T-cell (primary cell): ENCODE data around the gene ENTREP1. TPM values are rescaled to one million over a fixed set of nuclear protein-coding genes. Genes with fewer than 3 reads are reported as not detected.
"Not testable (repeated sequence)": the region's sequence is repeated elsewhere in the genome, so short reads cannot be mapped to it uniquely, and the experiment has no call there.

ENCODE experiments used
- ATAC-seq, 4 experiments: fragments of 200-7000 bp in 3 of 4; fragments of 150-1000 bp in 1 of 4; cut with Tn5 transposase; replicated peaks in 1 of 4; 1 replicate in 3 of 4; 2 replicates in 1 of 4; pipeline ENCODE4 v1.10.0; 2021; ENCODE audit warnings: moderate library complexity in 3 of 4, mild to moderate bottlenecking in 2 of 4, moderate number of reproducible peaks in 1 of 4
- CTCF ChIA-PET, 2 donors: fragments of 300-600 bp; sonication (Branson Sonifier 250); formaldehyde crosslinking; loops; one replicate each; lab custom pipeline; 2022; ENCODE audit warnings: antibody characterized with exemption in 2 of 2; lab: Charles Lee
- POLR2A ChIA-PET, 2 donors: fragments of 300-600 bp; sonication (Branson Sonifier 250); formaldehyde crosslinking; loops; one replicate each; lab custom pipeline; 2022; ENCODE audit warnings: antibody characterized with exemption in 2 of 2; lab: Charles Lee
- DNase-seq, 35 experiments: peaks; one replicate each; pipeline versions ENCODE4 v3.0.0 to v3.0.0-alpha.2; 2013 to 2023
- H3K27ac ChIP-seq: one replicate; pipeline ENCODE4 v1.5.1; 2013; ENCODE audit warnings: low read length
- H3K27me3 ChIP-seq, 2 experiments: replicated peaks in 1 of 2; 1 replicate in 1 of 2; 2 replicates in 1 of 2; pipeline versions ENCODE4 v1.6.1 to v1.7.0; 2013; ENCODE audit warnings: low read length in 1 of 2, mixed read lengths in 1 of 2; ENCODE audit not compliant: control insufficient read depth in 2 of 2, insufficient read depth in 2 of 2; ENCODE audit errors: extremely low read depth in 1 of 2
- H3K36me3 ChIP-seq, 2 donors: 1 replicate in 1 of 2; 2 replicates in 1 of 2; pipeline versions ENCODE4 v1.6.1 to v1.7.0; 2013; ENCODE audit warnings: low read length in 1 of 2; ENCODE audit not compliant: control insufficient read depth in 2 of 2, insufficient read depth in 1 of 2; ENCODE audit errors: extremely low read depth in 1 of 2
- H3K4me1 ChIP-seq, 2 experiments: 1 replicate in 1 of 2; 2 replicates in 1 of 2; pipeline versions ENCODE4 v1.6.1 to v1.7.0; 2013; ENCODE audit warnings: low read length in 2 of 2, mixed read lengths in 1 of 2; ENCODE audit not compliant: insufficient read depth in 2 of 2, control insufficient read depth in 1 of 2; ENCODE audit errors: extremely low read depth in 1 of 2
- H3K4me3 ChIP-seq, 2 donors: 1 replicate in 1 of 2; 2 replicates in 1 of 2; pipeline versions ENCODE4 v1.5.1 to v1.7.0; 2013; ENCODE audit warnings: mild to moderate bottlenecking in 2 of 2, low read length in 1 of 2, moderate library complexity in 1 of 2; ENCODE audit not compliant: control insufficient read depth in 1 of 2; ENCODE audit errors: extremely low read depth in 1 of 2
- H3K9me3 ChIP-seq: 2 replicates; pipeline ENCODE4 v1.7.0; 2013
- H3K27ac Mint-ChIP-seq, 2 donors: one replicate each; pipeline ENCODE4 v1.8.0; 2020 to 2021; ENCODE audit warnings: mild to moderate bottlenecking in 2 of 2, mixed read lengths in 2 of 2
- H3K27me3 Mint-ChIP-seq, 2 donors: one replicate each; pipeline ENCODE4 v1.8.0; 2021 to 2022; ENCODE audit warnings: mixed read lengths in 2 of 2
- H3K36me3 Mint-ChIP-seq: one replicate; pipeline ENCODE4 v1.8.0; 2021; ENCODE audit warnings: mixed read lengths
- H3K4me1 Mint-ChIP-seq, 3 donors: one replicate each; pipeline ENCODE4 v1.8.0; 2020 to 2022; ENCODE audit warnings: mixed read lengths in 3 of 3, mild to moderate bottlenecking in 1 of 3
- H3K4me3 Mint-ChIP-seq, 3 donors: one replicate each; pipeline ENCODE4 v1.8.0; 2020 to 2022; ENCODE audit warnings: mild to moderate bottlenecking in 3 of 3, mixed read lengths in 3 of 3, moderate library complexity in 3 of 3
- H3K9me3 Mint-ChIP-seq, 3 donors: one replicate each; pipeline ENCODE4 v1.8.0; 2020 to 2022; ENCODE audit warnings: mixed read lengths in 3 of 3
- WGBS: methylation state at CpG from one replicate; pipeline ENCODE4 v1.1.5; 2013; ENCODE audit warnings: missing lambda C conversion rate; ENCODE audit not compliant: insufficient coverage; 5-methylcytosine and 5-hydroxymethylcytosine counted together
- total RNA-seq, 35 experiments: library from RNA in 6 of 35; stranded (reverse) in 6 of 35; fragments of 120-200 nt in 1 of 35; gene quantifications; one replicate each; pipeline versions ENCODE4 v1.2.1 to v1.2.4 and lab custom pipeline; 2013 to 2026

Gene ENTREP1
- total RNA-seq, 5 donors from 2014 or later (not counting 1 experiment from before 2014, with no cell fraction given), result 0.13 to 0.16 TPM; not detected in 3

- POLR2A ChIA-PET, result no interaction called here
- no peak overlapping the region for H3K4me3 Mint-ChIP-seq
- 69% methylated on average over 6 of the region's 12 CpGs for WGBS
- DNase-seq, result no peak
- H3K27me3 Mint-ChIP-seq, result peaks cover 6 to 10% of the 10 kb centered on the region in 2 donors
- CTCF ChIA-PET, result no interaction called here
- Histone ChIP-seq H3K36me3 (no peaks in the 10 kb centered on the region), H3K4me3 (no peak overlapping the region), H3K9me3 (no peaks in the 10 kb centered on the region), H3K27me3 (peaks cover 0 to 6% of the 10 kb centered on the region in 2 experiments), H3K4me1 (no peaks in the 10 kb centered on the region), H3K27ac (no peak overlapping the region)
- H3K4me1 Mint-ChIP-seq, result no peaks in the 10 kb centered on the region
- no peak for ATAC-seq
- no peaks in the 10 kb centered on the region for H3K36me3 Mint-ChIP-seq
- H3K9me3 Mint-ChIP-seq, result peaks cover 0 to 3% (median 0%) of the 10 kb centered on the region in 3 donors
- H3K27ac Mint-ChIP-seq, result no peak overlapping the region
These were observed 72.6 kb downstream of the ENTREP1 start for GRCh38 chr9:69397384-69398214.

- no peaks in the 10 kb centered on the region for H3K36me3 ChIP-seq
- no peaks in the 10 kb centered on the region for H3K4me1 ChIP-seq
- peaks cover 0 to 3% of the 10 kb centered on the region in 2 experiments for H3K27me3 ChIP-seq
- POLR2A ChIA-PET, result no interaction called here
- Mint-ChIP-seq H3K27me3 (peaks cover 8 to 20% of the 10 kb centered on the region in 2 donors), H3K36me3 (no peaks in the 10 kb centered on the region), H3K4me1 (no peaks in the 10 kb centered on the region), H3K9me3 (peaks cover 0 to 3% (median 0%) of the 10 kb centered on the region in 3 donors), H3K27ac (no peak overlapping the region), H3K4me3 (no peak overlapping the region)
- H3K4me3 ChIP-seq, result no peak overlapping the region
- DNase-seq (no peak), ATAC-seq (no peak)
- no CpG with 5 or more reads among the region's 1 CpG for WGBS
- no peaks in the 10 kb centered on the region for H3K9me3 ChIP-seq
- CTCF ChIA-PET, result no interaction called here
- H3K27ac ChIP-seq, result no peak overlapping the region
These were observed 75.5 kb downstream of the ENTREP1 start for GRCh38 chr9:69400470-69400869.

- H3K4me1 Mint-ChIP-seq, H3K36me3 Mint-ChIP-seq, H3K9me3 ChIP-seq, H3K4me3 Mint-ChIP-seq, H3K4me3 ChIP-seq, H3K27ac ChIP-seq, H3K9me3 Mint-ChIP-seq, DNase-seq, H3K27me3 Mint-ChIP-seq, ATAC-seq, H3K27me3 ChIP-seq, CTCF ChIA-PET, H3K27ac Mint-ChIP-seq, H3K36me3 ChIP-seq, POLR2A ChIA-PET, H3K4me1 ChIP-seq: not testable (repeated sequence)
- WGBS, result 87% methylated on average over 6 of the region's 6 CpGs
These were observed 84.9 kb downstream of the ENTREP1 start for GRCh38 chr9:69409936-69410335.

GRCh38 chr9:69411246-69411645 lies 86.2 kb downstream of the ENTREP1 start:
- Mint-ChIP-seq H3K4me1 (no peaks in the 10 kb centered on the region), H3K27ac (no peak overlapping the region), H3K9me3 (no peaks in the 10 kb centered on the region), H3K27me3 (peaks cover 3 to 5% of the 10 kb centered on the region in 2 donors), H3K4me3 (no peak overlapping the region), H3K36me3 (no peaks in the 10 kb centered on the region)
- H3K27ac ChIP-seq, result no peak overlapping the region
- no peaks in the 10 kb centered on the region for H3K36me3 ChIP-seq
- H3K4me3 ChIP-seq, result no peak overlapping the region
- CTCF ChIA-PET, result no interaction called here
- POLR2A ChIA-PET, result no interaction called here
- ATAC-seq (no peak), DNase-seq (no peak)
- H3K27me3 ChIP-seq, result peaks cover 0 to 7% of the 10 kb centered on the region in 2 experiments
- WGBS, result 82% methylated on average over 1 of the region's 3 CpGs
- no peaks in the 10 kb centered on the region for H3K4me1 ChIP-seq
- no peaks in the 10 kb centered on the region for H3K9me3 ChIP-seq

- Histone ChIP-seq H3K27me3 (peaks cover 0 to 7% of the 10 kb centered on the region in 2 experiments), H3K4me1 (no peaks in the 10 kb centered on the region), H3K27ac (no peak overlapping the region), H3K9me3 (no peaks in the 10 kb centered on the region), H3K4me3 (no peak overlapping the region), H3K36me3 (no peaks in the 10 kb centered on the region)
- Mint-ChIP-seq H3K4me3 (no peak overlapping the region), H3K36me3 (no peaks in the 10 kb centered on the region), H3K4me1 (no peaks in the 10 kb centered on the region), H3K27me3 (peaks cover 3 to 5% of the 10 kb centered on the region in 2 donors), H3K9me3 (no peaks in the 10 kb centered on the region), H3K27ac (no peak overlapping the region)
- no peak for DNase-seq
- CTCF ChIA-PET, result interaction anchor here in 1 of 2 donors (0.7 to 1.1 kb wide), 2 partner anchors 10 to 376 kb away, joined by 5 to 6 read pairs; partner anchors contain the start of gene FXN
- POLR2A ChIA-PET, result no interaction called here
- ATAC-seq, result no peak
- WGBS, result 74% methylated on average over 47 of the region's 52 CpGs
These were observed 87.1 kb downstream of the ENTREP1 start for GRCh38 chr9:69411931-69412740.

GRCh38 chr9:69412741-69413150 lies 87.7 kb downstream of the ENTREP1 start:
- peaks cover 3 to 5% of the 10 kb centered on the region in 2 donors for H3K27me3 Mint-ChIP-seq
- Histone ChIP-seq H3K9me3 (no peaks in the 10 kb centered on the region), H3K4me1 (no peaks in the 10 kb centered on the region), H3K27ac (no peak overlapping the region), H3K36me3 (no peaks in the 10 kb centered on the region), H3K4me3 (no peak overlapping the region), H3K27me3 (peaks cover 0 to 7% of the 10 kb centered on the region in 2 experiments)
- H3K27ac Mint-ChIP-seq, result no peak overlapping the region
- H3K36me3 Mint-ChIP-seq, result no peaks in the 10 kb centered on the region
- ChIA-PET CTCF (interaction anchor here in 1 of 2 donors (0.7 to 1.1 kb wide), 2 partner anchors 9 to 377 kb away, joined by 5 to 6 read pairs; partner anchors contain the start of gene FXN), POLR2A (no interaction called here)
- ATAC-seq (no peak), DNase-seq (no peak)
- WGBS, result 52% methylated on average over 18 of the region's 20 CpGs
- no peaks in the 10 kb centered on the region for H3K9me3 Mint-ChIP-seq
- H3K4me3 Mint-ChIP-seq, result no peak overlapping the region
- no peaks in the 10 kb centered on the region for H3K4me1 Mint-ChIP-seq
